HEK293 (cell line): ENCODE measurements around the gene RPS6KB2.
A peak's percentile ranks its signal among the peaks of the same experiment; 100 is the strongest.

Experiments used
- HOXC10 ChIP-seq: sonication (generic); formaldehyde crosslinking; IDR thresholded peaks from 2 replicates; pipeline ENCODE4 v1.8.1; 2023; ENCODE audit warnings: mild to moderate bottlenecking, missing genetic modification reagents
- MYNN ChIP-seq: fragments of 450-650 bp; formaldehyde crosslinking; IDR thresholded peaks from 2 replicates; pipeline ENCODE4 v1.5.1; 2016; ENCODE audit warnings: missing biosample characterization, missing genetic modification characterization, borderline replicate concordance
- SCRT1 ChIP-seq: fragments of 450-650 bp; formaldehyde crosslinking; IDR thresholded peaks from 2 replicates; pipeline ENCODE4 v1.5.1; 2016; ENCODE audit warnings: missing biosample characterization, missing genetic modification characterization, borderline replicate concordance
- WT1 ChIP-seq: fragments of 450-650 bp; formaldehyde crosslinking; IDR thresholded peaks from 2 replicates; pipeline ENCODE4 v1.5.1; 2016; ENCODE audit warnings: missing biosample characterization, missing genetic modification characterization
- ZBTB48 ChIP-seq: fragments of 450-650 bp; formaldehyde crosslinking; IDR thresholded peaks from 2 replicates; pipeline ENCODE4 v1.5.1; 2016; ENCODE audit warnings: missing biosample characterization, missing genetic modification characterization
- ZBTB7A ChIP-seq: fragments of 450-650 bp; formaldehyde crosslinking; IDR thresholded peaks from 2 replicates; pipeline ENCODE4 v1.5.1; 2016; ENCODE audit warnings: low read depth, missing biosample characterization, missing genetic modification characterization
- ZEB2 ChIP-seq: fragments of 450-650 bp; formaldehyde crosslinking; IDR thresholded peaks from 2 replicates; pipeline ENCODE4 v1.5.1; 2016; ENCODE audit warnings: missing biosample characterization, missing genetic modification characterization
- ZIC2 ChIP-seq: fragments of 450-650 bp; formaldehyde crosslinking; IDR thresholded peaks from 2 replicates; pipeline ENCODE4 v1.5.1; 2016; ENCODE audit warnings: missing biosample characterization, missing genetic modification characterization
- ZNF175 ChIP-seq: fragments of 450-650 bp; formaldehyde crosslinking; IDR thresholded peaks from 2 replicates; pipeline ENCODE4 v1.5.1; 2016; ENCODE audit warnings: missing biosample characterization, missing genetic modification characterization
- ZNF214 ChIP-seq: fragments of 450-650 bp; formaldehyde crosslinking; IDR thresholded peaks from 2 replicates; pipeline ENCODE4 v1.5.1; 2017; ENCODE audit warnings: missing biosample characterization, mild to moderate bottlenecking, missing genetic modification characterization, borderline replicate concordance
- ZNF23 ChIP-seq: fragments of 450-650 bp; formaldehyde crosslinking; IDR thresholded peaks from 2 replicates; pipeline ENCODE4 v1.5.1; 2016; ENCODE audit warnings: missing biosample characterization, missing genetic modification characterization, borderline replicate concordance
- ZNF324 ChIP-seq: fragments of 450-650 bp; formaldehyde crosslinking; IDR thresholded peaks from 2 replicates; pipeline ENCODE4 v1.5.1; 2016; ENCODE audit warnings: missing biosample characterization, missing genetic modification characterization
- ZNF404 ChIP-seq: fragments of 450-650 bp; formaldehyde crosslinking; IDR thresholded peaks from 2 replicates; pipeline ENCODE4 v1.5.1; 2017; ENCODE audit warnings: missing biosample characterization, missing genetic modification characterization
- ZNF510 ChIP-seq: fragments of 450-650 bp; formaldehyde crosslinking; IDR thresholded peaks from 2 replicates; pipeline ENCODE4 v1.5.1; 2018; ENCODE audit warnings: mild to moderate bottlenecking, missing genetic modification characterization, missing biosample characterization; ENCODE audit not compliant: insufficient replicate concordance
- ZNF530 ChIP-seq: fragments of 450-650 bp; formaldehyde crosslinking; IDR thresholded peaks from 2 replicates; pipeline ENCODE4 v1.5.1; 2016; ENCODE audit warnings: low read depth, missing biosample characterization, missing genetic modification characterization
- ZNF561 ChIP-seq: fragments of 450-650 bp; IDR thresholded peaks from 2 replicates; pipeline ENCODE4 v1.5.1; 2018; ENCODE audit warnings: missing biosample characterization, missing genetic modification characterization, borderline replicate concordance
- ZNF585B ChIP-seq: fragments of 450-650 bp; formaldehyde crosslinking; IDR thresholded peaks from 2 replicates; pipeline ENCODE4 v1.5.1; 2016; ENCODE audit warnings: missing biosample characterization, missing genetic modification characterization
- ZNF610 ChIP-seq: fragments of 450-650 bp; formaldehyde crosslinking; IDR thresholded peaks from 2 replicates; pipeline ENCODE4 v1.5.1; 2016; ENCODE audit warnings: missing biosample characterization, missing genetic modification characterization, borderline replicate concordance
- ZNF670 ChIP-seq: fragments of 450-650 bp; formaldehyde crosslinking; IDR thresholded peaks from 2 replicates; pipeline ENCODE4 v1.5.1; 2016; ENCODE audit warnings: missing biosample characterization, missing genetic modification characterization, low read depth
- ZNF707 ChIP-seq: fragments of 450-650 bp; formaldehyde crosslinking; IDR thresholded peaks from 2 replicates; pipeline ENCODE4 v1.5.1; 2016; ENCODE audit warnings: missing biosample characterization, missing genetic modification characterization
- ZNF76 ChIP-seq: fragments of 450-650 bp; formaldehyde crosslinking; IDR thresholded peaks from 2 replicates; pipeline ENCODE4; 2016; ENCODE audit warnings: low read depth, missing biosample characterization, missing genetic modification characterization, borderline replicate concordance
- ZNF776 ChIP-seq: fragments of 450-650 bp; formaldehyde crosslinking; IDR thresholded peaks from 2 replicates; pipeline ENCODE4 v1.5.0; 2017; ENCODE audit warnings: missing biosample characterization, missing genetic modification characterization, borderline replicate concordance
- ZNF777 ChIP-seq: fragments of 450-650 bp; formaldehyde crosslinking; IDR thresholded peaks from 2 replicates; pipeline ENCODE4 v1.5.1; 2017; ENCODE audit warnings: missing biosample characterization, missing genetic modification characterization, borderline replicate concordance
- ZSCAN30 ChIP-seq: fragments of 450-650 bp; IDR thresholded peaks from 2 replicates; pipeline ENCODE4 v1.5.1; 2018; ENCODE audit warnings: missing biosample characterization, mild to moderate bottlenecking, missing genetic modification characterization, moderate library complexity
- TF ChIP-seq, protein P1 (sequence below): fragments of 450-650 bp; IDR thresholded peaks from 2 replicates; pipeline ENCODE4 v1.5.1; 2018; ENCODE audit warnings: missing biosample characterization, mild to moderate bottlenecking, missing genetic modification characterization
- TF ChIP-seq, protein P2 (sequence below): fragments of 450-650 bp; formaldehyde crosslinking; IDR thresholded peaks from 2 replicates; pipeline ENCODE4 v1.5.1; 2016; ENCODE audit warnings: missing biosample characterization, missing genetic modification characterization
- TF ChIP-seq, protein P3 (sequence below): fragments of 450-650 bp; formaldehyde crosslinking; IDR thresholded peaks from 2 replicates; pipeline ENCODE4 v1.5.1; 2016; ENCODE audit warnings: missing biosample characterization, missing genetic modification characterization
- TF ChIP-seq, protein P4 (sequence below): fragments of 450-650 bp; formaldehyde crosslinking; IDR thresholded peaks from 2 replicates; pipeline ENCODE4 v1.5.1; 2016; ENCODE audit warnings: missing biosample characterization, missing genetic modification characterization
- TF ChIP-seq, protein P5 (sequence below): fragments of 450-650 bp; formaldehyde crosslinking; conservative IDR thresholded peaks from 2 replicates; pipeline ENCODE4 v1.5.1; 2016; ENCODE audit warnings: low read depth, missing biosample characterization, missing genetic modification characterization

RPS6KB2 gene

DNA sequence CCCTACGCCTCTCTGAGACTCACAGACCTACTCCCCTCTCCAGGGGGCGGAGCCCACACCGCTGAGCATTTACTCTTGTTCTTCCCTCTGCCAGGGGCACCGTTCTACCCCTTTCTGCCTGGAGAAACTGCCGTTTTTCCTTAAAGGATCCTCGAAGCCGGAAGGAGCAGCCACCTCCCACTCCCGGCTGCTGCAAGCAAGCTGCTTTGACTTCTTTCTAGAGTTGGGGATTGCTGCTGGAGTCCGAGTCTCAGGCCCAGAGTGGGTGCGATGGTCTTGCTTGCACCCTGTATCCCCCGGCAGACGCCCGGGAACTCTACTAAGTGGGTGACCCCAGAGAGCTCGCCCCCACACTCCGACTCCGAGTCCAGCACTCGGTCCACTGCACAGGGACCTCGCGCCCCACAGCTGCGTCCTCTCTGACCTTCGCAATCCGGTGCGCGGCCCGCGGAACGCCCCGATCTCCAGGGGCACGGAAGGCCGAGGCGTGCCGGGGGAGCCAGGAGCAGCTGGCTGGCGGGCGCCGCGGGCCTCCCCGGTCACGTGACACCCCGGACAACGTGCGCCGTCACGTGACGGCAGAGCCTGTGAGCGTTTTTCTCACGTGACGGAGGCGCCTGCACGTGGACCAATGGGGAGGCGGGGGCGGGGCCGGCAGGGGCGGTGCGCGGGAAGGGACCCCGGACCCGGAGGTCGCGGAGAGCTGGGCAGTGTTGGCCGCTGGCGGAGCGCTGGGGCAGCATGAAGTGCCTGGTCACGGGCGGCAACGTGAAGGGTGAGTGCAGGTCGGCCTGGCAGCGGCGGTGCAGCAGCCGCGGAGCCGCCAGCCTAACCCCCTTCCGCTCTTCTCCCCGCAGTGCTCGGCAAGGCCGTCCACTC is 36.8 kb upstream of the RPS6KB2 start, which contains the start of gene RAD9A (continued):
- TF ChIP-seq, protein P1, sequence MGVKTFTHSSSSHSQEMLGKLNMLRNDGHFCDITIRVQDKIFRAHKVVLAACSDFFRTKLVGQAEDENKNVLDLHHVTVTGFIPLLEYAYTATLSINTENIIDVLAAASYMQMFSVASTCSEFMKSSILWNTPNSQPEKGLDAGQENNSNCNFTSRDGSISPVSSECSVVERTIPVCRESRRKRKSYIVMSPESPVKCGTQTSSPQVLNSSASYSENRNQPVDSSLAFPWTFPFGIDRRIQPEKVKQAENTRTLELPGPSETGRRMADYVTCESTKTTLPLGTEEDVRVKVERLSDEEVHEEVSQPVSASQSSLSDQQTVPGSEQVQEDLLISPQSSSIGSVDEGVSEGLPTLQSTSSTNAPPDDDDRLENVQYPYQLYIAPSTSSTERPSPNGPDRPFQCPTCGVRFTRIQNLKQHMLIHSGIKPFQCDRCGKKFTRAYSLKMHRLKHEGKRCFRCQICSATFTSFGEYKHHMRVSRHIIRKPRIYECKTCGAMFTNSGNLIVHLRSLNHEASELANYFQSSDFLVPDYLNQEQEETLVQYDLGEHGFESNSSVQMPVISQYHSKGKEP (tag by site-specific recombination): no peak
- TF ChIP-seq, protein P2, sequence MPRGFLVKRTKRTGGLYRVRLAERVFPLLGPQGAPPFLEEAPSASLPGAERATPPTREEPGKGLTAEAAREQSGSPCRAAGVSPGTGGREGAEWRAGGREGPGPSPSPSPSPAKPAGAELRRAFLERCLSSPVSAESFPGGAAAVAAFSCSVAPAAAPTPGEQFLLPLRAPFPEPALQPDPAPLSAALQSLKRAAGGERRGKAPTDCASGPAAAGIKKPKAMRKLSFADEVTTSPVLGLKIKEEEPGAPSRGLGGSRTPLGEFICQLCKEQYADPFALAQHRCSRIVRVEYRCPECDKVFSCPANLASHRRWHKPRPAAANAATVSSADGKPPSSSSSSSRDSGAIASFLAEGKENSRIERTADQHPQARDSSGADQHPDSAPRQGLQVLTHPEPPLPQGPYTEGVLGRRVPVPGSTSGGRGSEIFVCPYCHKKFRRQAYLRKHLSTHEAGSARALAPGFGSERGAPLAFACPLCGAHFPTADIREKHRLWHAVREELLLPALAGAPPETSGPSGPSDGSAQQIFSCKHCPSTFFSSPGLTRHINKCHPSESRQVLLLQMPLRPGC (tag by site-specific recombination): peak; percentile 77
- TF ChIP-seq ZNF585B (tag by site-specific recombination): no peak
- TF ChIP-seq, protein P3, sequence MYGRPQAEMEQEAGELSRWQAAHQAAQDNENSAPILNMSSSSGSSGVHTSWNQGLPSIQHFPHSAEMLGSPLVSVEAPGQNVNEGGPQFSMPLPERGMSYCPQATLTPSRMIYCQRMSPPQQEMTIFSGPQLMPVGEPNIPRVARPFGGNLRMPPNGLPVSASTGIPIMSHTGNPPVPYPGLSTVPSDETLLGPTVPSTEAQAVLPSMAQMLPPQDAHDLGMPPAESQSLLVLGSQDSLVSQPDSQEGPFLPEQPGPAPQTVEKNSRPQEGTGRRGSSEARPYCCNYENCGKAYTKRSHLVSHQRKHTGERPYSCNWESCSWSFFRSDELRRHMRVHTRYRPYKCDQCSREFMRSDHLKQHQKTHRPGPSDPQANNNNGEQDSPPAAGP (tag by site-specific recombination): peak; percentile 59; the same call in 1 of the 2 replicates
- no peak for TF ChIP-seq HOXC10 (CRISPR knock-in tag)
- TF ChIP-seq WT1 (tag by site-specific recombination): no peak; the same call in 1 of the 2 replicates
- TF ChIP-seq SCRT1 (tag by site-specific recombination): no peak
- no peak for TF ChIP-seq MYNN (tag by site-specific recombination)
- 0 out of 2 replicates have a peak, but pooled peaks have one; percentile 51 for TF ChIP-seq ZNF324 (tag by site-specific recombination)
- TF ChIP-seq ZNF404 (tag by site-specific recombination): no peak
- no peak for TF ChIP-seq ZNF530 (tag by site-specific recombination)
- TF ChIP-seq ZNF561: 0 out of 2 replicates have a peak, but pooled peaks have one; percentile 38
- TF ChIP-seq ZNF777 (tag by site-specific recombination): no peak
- TF ChIP-seq ZBTB48 (tag by site-specific recombination): no peak; the same call in 1 of the 2 replicates
- peak; percentile 56; the same call in 1 of the 2 replicates for TF ChIP-seq ZNF76 (tag by site-specific recombination)
- TF ChIP-seq, protein P4, sequence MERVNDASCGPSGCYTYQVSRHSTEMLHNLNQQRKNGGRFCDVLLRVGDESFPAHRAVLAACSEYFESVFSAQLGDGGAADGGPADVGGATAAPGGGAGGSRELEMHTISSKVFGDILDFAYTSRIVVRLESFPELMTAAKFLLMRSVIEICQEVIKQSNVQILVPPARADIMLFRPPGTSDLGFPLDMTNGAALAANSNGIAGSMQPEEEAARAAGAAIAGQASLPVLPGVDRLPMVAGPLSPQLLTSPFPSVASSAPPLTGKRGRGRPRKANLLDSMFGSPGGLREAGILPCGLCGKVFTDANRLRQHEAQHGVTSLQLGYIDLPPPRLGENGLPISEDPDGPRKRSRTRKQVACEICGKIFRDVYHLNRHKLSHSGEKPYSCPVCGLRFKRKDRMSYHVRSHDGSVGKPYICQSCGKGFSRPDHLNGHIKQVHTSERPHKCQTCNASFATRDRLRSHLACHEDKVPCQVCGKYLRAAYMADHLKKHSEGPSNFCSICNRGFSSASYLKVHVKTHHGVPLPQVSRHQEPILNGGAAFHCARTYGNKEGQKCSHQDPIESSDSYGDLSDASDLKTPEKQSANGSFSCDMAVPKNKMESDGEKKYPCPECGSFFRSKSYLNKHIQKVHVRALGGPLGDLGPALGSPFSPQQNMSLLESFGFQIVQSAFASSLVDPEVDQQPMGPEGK (tag by site-specific recombination): peak; percentile 58
- TF ChIP-seq ZNF610: peak; percentile 75
- no peak for TF ChIP-seq ZNF23 (tag by site-specific recombination)
- peak; percentile 73; the same call in 1 of the 2 replicates for TF ChIP-seq ZBTB7A (tag by site-specific recombination)
- no peak for TF ChIP-seq ZNF670 (tag by site-specific recombination)
- TF ChIP-seq ZNF776 (tag by site-specific recombination): no peak
- TF ChIP-seq ZNF175 (tag by site-specific recombination): no peak
- TF ChIP-seq ZSCAN30 (tag by site-specific recombination): 0 out of 2 replicates have a peak, but pooled peaks have one; percentile 35
- TF ChIP-seq ZIC2 (tag by site-specific recombination): no peak; the same call in 1 of the 2 replicates
- 0 out of 2 replicates have a peak, but pooled peaks have one; percentile 17 for TF ChIP-seq ZEB2
- no peak for TF ChIP-seq ZNF510
- no peak for TF ChIP-seq ZNF214 (tag by site-specific recombination)
- TF ChIP-seq, protein P5, sequence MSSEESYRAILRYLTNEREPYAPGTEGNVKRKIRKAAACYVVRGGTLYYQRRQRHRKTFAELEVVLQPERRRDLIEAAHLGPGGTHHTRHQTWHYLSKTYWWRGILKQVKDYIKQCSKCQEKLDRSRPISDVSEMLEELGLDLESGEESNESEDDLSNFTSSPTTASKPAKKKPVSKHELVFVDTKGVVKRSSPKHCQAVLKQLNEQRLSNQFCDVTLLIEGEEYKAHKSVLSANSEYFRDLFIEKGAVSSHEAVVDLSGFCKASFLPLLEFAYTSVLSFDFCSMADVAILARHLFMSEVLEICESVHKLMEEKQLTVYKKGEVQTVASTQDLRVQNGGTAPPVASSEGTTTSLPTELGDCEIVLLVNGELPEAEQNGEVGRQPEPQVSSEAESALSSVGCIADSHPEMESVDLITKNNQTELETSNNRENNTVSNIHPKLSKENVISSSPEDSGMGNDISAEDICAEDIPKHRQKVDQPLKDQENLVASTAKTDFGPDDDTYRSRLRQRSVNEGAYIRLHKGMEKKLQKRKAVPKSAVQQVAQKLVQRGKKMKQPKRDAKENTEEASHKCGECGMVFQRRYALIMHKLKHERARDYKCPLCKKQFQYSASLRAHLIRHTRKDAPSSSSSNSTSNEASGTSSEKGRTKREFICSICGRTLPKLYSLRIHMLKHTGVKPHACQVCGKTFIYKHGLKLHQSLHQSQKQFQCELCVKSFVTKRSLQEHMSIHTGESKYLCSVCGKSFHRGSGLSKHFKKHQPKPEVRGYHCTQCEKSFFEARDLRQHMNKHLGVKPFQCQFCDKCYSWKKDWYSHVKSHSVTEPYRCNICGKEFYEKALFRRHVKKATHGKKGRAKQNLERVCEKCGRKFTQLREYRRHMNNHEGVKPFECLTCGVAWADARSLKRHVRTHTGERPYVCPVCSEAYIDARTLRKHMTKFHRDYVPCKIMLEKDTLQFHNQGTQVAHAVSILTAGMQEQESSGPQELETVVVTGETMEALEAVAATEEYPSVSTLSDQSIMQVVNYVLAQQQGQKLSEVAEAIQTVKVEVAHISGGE (tag by site-specific recombination): no peak
- no peak for TF ChIP-seq ZNF707 (tag by site-specific recombination)
